NCI-H526 treated with DMSO at 0.1 percent for 48 hours (cell line): ENCODE measurements around the gene LRRC53.

ENCODE experiments used
- DNase-seq: peaks from one replicate; lab custom pipeline; 2025; lab: John Stamatoyannopoulos, UW

The LRRC53 gene

DNA sequence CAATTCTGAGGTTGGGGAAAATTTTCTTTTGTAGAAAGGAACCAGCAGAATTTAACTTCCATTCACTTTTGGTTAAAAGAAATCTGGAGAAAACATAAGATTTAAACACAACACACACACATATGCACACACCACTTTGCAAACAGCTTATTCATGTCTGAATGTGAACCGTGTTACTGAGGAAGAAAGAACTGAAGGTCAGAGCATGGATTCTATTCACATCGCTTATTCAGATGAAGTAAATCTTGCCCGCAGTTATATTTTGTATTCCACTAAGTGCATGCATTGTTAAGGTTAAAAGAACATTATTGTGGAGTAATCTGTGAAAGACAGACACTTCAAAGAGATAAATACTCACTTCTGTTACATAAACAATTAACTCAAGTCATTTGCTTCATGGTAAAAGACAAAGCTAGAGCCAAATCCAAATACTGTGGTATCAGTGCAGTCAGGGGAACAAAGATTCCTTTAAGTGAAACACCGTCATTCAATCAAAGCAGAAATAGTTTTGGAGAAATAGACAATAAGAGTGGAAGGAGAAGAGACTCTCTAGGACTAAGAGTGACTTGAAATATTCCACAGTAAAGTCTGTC, 82.0 kb downstream of the LRRC53 start:
- no peak for DNase-seq

GRCh38 chr1:74429580-74429979, 82.8 kb downstream of the LRRC53 start:
- no peak for DNase-seq

DNA sequence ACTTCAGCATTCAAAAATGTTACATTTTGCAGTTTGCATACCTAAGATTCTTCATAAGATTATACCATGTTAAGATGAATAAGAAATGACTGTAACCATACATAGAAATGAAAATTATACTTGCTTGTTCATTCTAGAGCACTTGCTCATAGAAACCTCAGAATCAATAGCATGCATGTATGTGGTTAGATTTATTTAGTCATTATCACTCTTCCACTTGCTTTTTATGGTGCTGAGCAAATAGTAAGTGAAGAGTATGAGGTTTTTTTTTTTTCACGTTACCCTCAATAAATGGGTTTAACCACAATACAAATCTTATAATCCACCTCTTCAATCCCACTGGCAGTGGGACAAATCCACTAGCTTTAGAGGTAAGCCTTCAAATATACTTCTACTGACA, 84.7 kb downstream of the LRRC53 start:
- no peak for DNase-seq

DNA sequence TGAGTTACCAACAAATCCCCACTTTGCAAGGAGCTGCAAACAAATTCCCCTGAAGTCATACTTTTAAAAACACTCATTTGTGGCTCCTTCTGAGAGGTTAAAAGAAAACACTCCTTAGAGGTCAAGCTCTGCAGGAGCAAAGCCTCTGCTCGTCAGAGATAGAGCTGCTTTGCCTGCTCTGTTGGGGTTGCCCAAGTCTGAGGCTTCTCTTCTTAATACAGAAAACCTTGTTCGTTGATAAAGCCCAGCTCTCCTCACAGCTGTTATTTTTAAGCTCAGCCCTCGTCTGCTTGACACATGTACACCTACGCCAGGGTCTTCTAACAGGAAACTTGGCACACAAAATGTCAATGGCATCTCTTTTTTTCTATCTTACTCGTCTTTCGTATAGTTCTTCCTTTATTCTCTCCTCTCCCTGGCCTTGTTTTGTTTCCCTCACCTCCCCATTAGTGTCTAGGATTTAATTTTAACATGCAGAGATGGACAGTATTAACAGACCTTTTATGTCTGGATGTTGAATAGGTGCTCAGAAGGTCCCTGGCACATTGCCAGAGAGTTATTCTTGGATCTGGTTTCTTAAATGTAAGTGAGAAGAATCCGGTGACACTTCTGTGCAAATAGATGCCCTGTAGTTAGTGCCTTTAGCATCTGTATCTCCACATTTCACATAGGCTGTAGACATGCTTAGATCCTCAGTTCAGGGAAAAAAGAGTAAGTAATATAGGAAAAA, 86.0 kb downstream of the LRRC53 start:
- no peak for DNase-seq

- DNase-seq: no peak
These were observed 86.7 kb downstream of the LRRC53 start for GRCh38 chr1:74425676-74426075.

DNA sequence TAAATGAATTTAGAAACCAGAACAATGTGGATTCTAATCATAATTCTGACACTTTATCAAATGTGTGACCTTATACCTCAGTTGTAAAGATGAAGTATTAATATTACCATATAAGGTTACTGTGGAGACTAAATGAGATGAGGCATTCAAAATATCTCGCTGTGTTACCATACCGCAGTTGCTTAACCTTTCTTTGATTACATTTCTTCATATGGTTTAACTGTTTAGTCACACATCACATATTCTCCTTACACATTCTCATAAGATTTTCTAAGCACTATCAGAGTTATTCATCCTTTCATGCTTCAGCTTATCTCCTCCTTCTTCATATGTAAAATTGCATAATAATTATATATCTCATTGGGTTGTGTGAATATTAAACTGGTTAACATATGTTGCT, 88.9 kb downstream of the LRRC53 start:
- DNase-seq: no peak

DNA sequence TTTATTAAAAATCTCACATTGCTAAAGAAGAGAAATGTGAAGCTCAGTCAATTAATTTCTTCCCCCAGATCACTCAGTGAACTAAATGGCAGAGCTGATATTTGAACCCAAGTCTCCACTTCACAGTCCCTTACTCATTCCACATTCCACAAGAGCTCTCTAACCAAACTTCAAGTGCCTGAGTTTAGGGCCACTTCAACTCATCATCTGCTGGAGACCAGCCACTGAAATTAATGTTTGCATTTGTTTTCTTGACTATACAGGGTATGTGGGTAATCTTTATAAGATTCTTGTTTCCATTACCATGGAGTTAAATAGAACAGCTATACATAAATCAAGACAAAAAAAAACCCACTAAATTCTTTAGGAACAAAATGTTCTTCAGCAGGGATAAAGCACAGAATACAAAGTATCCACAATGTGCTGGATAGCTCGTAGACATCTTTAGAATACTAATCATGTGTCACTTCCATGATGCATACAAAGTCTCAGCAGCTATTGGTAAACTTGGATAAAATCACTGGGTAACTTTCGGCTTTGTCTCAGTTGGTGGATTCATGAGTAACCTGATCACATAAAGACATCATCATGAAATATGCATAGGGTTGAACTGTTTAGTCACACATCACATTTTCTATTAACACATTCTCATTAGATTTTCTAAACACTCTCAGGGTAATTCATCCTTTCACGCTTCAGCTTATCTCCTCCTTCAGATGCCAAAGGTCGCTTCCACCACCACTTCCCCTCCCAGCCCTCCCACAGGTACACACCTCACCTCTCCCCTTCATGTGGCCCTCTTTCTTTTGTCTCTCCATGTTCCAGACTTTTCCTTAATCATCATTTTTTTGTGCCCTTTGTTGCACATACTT, 89.8 kb downstream of the LRRC53 start:
- no peak for DNase-seq

- DNase-seq: no peak
These were observed 91.9 kb downstream of the LRRC53 start for GRCh38 chr1:74420467-74420866.
